HG03575 (cell line): ENCODE data around the gene GNG10.
"Not testable (repeated sequence)": the region's sequence is repeated elsewhere in the genome, so short reads cannot be mapped to it uniquely, and the experiment has no call there.

Source experiments
- ATAC-seq: cut with Tn5 transposase; IDR thresholded peaks from one replicate; pipeline ENCODE4 v1.9.1; 2021; ENCODE audit not compliant: unreplicated experiment, insufficient number of reproducible peaks, low FRiP score; ENCODE audit errors: extremely low read depth

GNG10 gene

GRCh38 chr9:111661150-111661801, at the start of gene GNG10:
TSS of gene GNG10 (plus strand) at chr9:111661605. CDS start at chr9:111661635, 30 bp downstream.
- ATAC-seq: no peak

GRCh38 chr9:111613436-111614040, 47.9 kb upstream of the GNG10 start:
- ATAC-seq: no peak

- no peak for ATAC-seq
Measured at GRCh38 chr9:111615928-111616327, 45.5 kb upstream of the GNG10 start.

- not testable (repeated sequence) for ATAC-seq
Measured at GRCh38 chr9:111617349-111617748, 44.1 kb upstream of the GNG10 start.

GRCh38 chr9:111621895-111622480, 39.4 kb upstream of the GNG10 start:
- no peak for ATAC-seq

GRCh38 chr9:111622626-111623025, 38.8 kb upstream of the GNG10 start:
- ATAC-seq: no peak

- ATAC-seq: no peak
Measured at GRCh38 chr9:111627260-111627963, 34.0 kb upstream of the GNG10 start.

GRCh38 chr9:111628411-111628810, 33.0 kb upstream of the GNG10 start:
- no peak for ATAC-seq

GRCh38 chr9:111630182-111630963, 31.0 kb upstream of the GNG10 start:
- peak; percentile 5 for ATAC-seq

- no peak for ATAC-seq
Measured at GRCh38 chr9:111630964-111631213, 30.5 kb upstream of the GNG10 start.

GRCh38 chr9:111631214-111631971, 30.0 kb upstream of the GNG10 start, which contains the start of gene DNAJC25:
TSS of gene DNAJC25 (plus strand) at chr9:111631334. CDS start at chr9:111631408, 74 bp downstream.
- peak; percentile 91 for ATAC-seq

- no peak for ATAC-seq
Measured at GRCh38 chr9:111632060-111632459, 29.3 kb upstream of the GNG10 start.

- no peak for ATAC-seq
Measured at GRCh38 chr9:111632695-111633388, 28.6 kb upstream of the GNG10 start.

GRCh38 chr9:111633389-111633736, 28.0 kb upstream of the GNG10 start:
- no peak for ATAC-seq

GRCh38 chr9:111634860-111635259, 26.5 kb upstream of the GNG10 start:
- ATAC-seq: no peak

- no peak for ATAC-seq
Measured at GRCh38 chr9:111637421-111637950, 23.9 kb upstream of the GNG10 start.

- no peak for ATAC-seq
Measured at GRCh38 chr9:111644195-111644772, 17.1 kb upstream of the GNG10 start.

- no peak for ATAC-seq
Measured at GRCh38 chr9:111645806-111646205, 15.6 kb upstream of the GNG10 start.
